Lower leg skin (tissue), 3 donors: ENCODE data around the gene EMP2.

Source experiments
- POLR2A ChIP-seq, 2 donors: fragments of 450-650 bp; IDR thresholded peaks; one replicate each; pipeline ENCODE4 v1.6.1; 2016 to 2017; ENCODE audit warnings: antibody characterized with exemption in 2 of 2, mild to moderate bottlenecking in 1 of 2, moderate library complexity in 1 of 2
- TF ChIP-seq, protein P1 (sequence below), 3 donors: fragments of 450-650 bp; IDR thresholded peaks; one replicate each; pipeline ENCODE4 v1.5.1; 2016; ENCODE audit warnings: antibody characterized with exemption in 3 of 3, mild to moderate bottlenecking in 3 of 3, moderate library complexity in 2 of 3

- TF ChIP-seq, protein P1, sequence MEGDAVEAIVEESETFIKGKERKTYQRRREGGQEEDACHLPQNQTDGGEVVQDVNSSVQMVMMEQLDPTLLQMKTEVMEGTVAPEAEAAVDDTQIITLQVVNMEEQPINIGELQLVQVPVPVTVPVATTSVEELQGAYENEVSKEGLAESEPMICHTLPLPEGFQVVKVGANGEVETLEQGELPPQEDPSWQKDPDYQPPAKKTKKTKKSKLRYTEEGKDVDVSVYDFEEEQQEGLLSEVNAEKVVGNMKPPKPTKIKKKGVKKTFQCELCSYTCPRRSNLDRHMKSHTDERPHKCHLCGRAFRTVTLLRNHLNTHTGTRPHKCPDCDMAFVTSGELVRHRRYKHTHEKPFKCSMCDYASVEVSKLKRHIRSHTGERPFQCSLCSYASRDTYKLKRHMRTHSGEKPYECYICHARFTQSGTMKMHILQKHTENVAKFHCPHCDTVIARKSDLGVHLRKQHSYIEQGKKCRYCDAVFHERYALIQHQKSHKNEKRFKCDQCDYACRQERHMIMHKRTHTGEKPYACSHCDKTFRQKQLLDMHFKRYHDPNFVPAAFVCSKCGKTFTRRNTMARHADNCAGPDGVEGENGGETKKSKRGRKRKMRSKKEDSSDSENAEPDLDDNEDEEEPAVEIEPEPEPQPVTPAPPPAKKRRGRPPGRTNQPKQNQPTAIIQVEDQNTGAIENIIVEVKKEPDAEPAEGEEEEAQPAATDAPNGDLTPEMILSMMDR (IDR thresholded peaks at IDR 0.05), result no peak
- no peak for TF ChIP-seq POLR2A (IDR thresholded peaks at IDR 0.05)
These were observed 85.4 kb downstream of the EMP2 start for GRCh38 chr16:10495031-10495345.
